ENCODE results near the gene PIGL. TPM values are rescaled to one million over a fixed set of nuclear protein-coding genes. Genes with fewer than 3 reads are reported as not detected.

The PIGL gene
- total RNA-seq (100 to 1,000 TPM in 1 of 9 donors, 10 to 100 TPM in 8; 10.3 to 102 (median 29.4) TPM), polyA plus RNA-seq (10 to 100 TPM; 12.0 to 58.8 (median 48.5) TPM)
- long read RNA-seq, donor 1, partial matches to known transcripts = 12 of 13 reads
- long read RNA-seq, donor 1, other reads (novel, unspliced or antisense) = 0 of 13 reads
- long read RNA-seq, donor 2, transcript PIGL-205 (2 exons, 888 nt) = major isoform, 5 of 7 reads
- long read RNA-seq, donor 2, partial matches to known transcripts = 0 of 7 reads
- long read RNA-seq, donor 2, other reads (novel, unspliced or antisense) = 0 of 7 reads
- long read RNA-seq, donor 3, partial matches to known transcripts = 0 of 1 reads
- long read RNA-seq, donor 3, other reads (novel, unspliced or antisense) = 0 of 1 reads
- long read RNA-seq, donor 4, partial matches to known transcripts = 1 of 5 reads
- long read RNA-seq, donor 4, other reads (novel, unspliced or antisense) = 2 of 5 reads
- long read RNA-seq, donor 5, partial matches to known transcripts = 0 of 9 reads
- long read RNA-seq, donor 5, other reads (novel, unspliced or antisense) = 6 of 9 reads
- long read RNA-seq, donor 6, partial matches to known transcripts = 0 of 8 reads
- long read RNA-seq, donor 6, other reads (novel, unspliced or antisense) = 6 of 8 reads
- long read RNA-seq, donor 7, partial matches to known transcripts = 0 of 2 reads
- long read RNA-seq, donor 7, other reads (novel, unspliced or antisense) = 0 of 2 reads
- long read RNA-seq, donor 8, partial matches to known transcripts = 8 of 29 reads
- long read RNA-seq, donor 8, other reads (novel, unspliced or antisense) = 19 of 29 reads
- long read RNA-seq, donor 9, partial matches to known transcripts = 0 of 15 reads
- long read RNA-seq, donor 9, other reads (novel, unspliced or antisense) = 10 of 15 reads
- long read RNA-seq, donor 10, partial matches to known transcripts = 0 of 3 reads
- long read RNA-seq, donor 10, other reads (novel, unspliced or antisense) = 0 of 3 reads

DNA sequence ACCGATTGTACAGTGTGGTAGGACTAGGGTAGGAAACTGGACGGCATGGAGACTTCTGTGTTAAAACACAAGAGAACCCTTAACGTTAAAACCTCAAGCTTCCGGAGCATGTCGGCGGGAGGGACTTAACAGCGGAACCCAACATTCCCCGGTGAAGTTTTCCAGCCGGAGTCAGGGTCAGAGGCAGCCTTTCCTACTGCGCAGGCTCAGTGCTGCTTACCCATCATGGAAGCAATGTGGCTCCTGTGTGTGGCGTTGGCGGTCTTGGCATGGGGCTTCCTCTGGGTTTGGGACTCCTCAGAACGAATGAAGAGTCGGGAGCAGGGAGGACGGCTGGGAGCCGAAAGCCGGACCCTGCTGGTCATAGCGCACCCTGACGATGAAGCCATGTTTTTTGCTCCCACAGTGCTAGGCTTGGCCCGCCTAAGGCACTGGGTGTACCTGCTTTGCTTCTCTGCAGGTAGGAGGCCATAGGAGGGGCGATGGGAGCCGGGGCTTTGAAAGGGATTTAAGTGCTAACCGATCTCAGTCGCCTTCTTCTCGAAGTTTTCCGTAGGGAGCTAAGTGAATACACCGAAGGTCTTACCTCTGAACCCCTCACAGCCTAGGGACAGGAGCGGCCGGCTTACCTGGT is at the start of gene PIGL:
TSS of gene PIGL (plus strand) at position 209 of the 634 bp plus-strand sequence. CDS start at position 226, 17 bp downstream.
- TF ChIP-seq CTCF (IDR thresholded peaks at IDR 0.05) (no peak), POLR2A (IDR thresholded peaks at IDR 0.05) (peak in 1 of 2 donors; percentile 43)
- Histone ChIP-seq H3K9me3 (replicated peaks in 1 of 3) (no peaks in the 10 kb centered on the region), H3K36me3 (replicated peaks in 1 of 2) (no peaks in the 10 kb centered on the region), H3K27me3 (no peaks in the 10 kb centered on the region), H3K4me3 (peak within 1 kb of the TSS; percentile 59 to 93 (median 76)), H3K4me1 (replicated peaks in 1 of 2) (peaks cover 18 to 35% of the 10 kb centered on the region in 2 donors), H3K27ac (peak within 1 kb of the TSS; percentile 95 to 96 (median 96))
- DNase-seq = peak; percentile 86 to 95 (median 92)
- 0 to 1% (median 0%) methylated on average over 14 to 29 of the region's 29 CpGs for WGBS, 4 donors
- intact Hi-C loops (cut with DNase I) = no loop called here

- Histone ChIP-seq H3K4me1 (replicated peaks in 1 of 2) (no peaks in the 10 kb centered on the region), H3K27me3 (no peaks in the 10 kb centered on the region), H3K27ac (no peak overlapping the region), H3K9me3 (replicated peaks in 1 of 3) (no peaks in the 10 kb centered on the region), H3K4me3 (no peak overlapping the region), H3K36me3 (replicated peaks in 1 of 2) (peaks cover 0 to 19% of the 10 kb centered on the region in 2 donors)
- 84 to 96% (median 93%) methylated on average over 7 of the region's 7 CpGs for WGBS, 4 donors
- no peak for TF ChIP-seq POLR2A (IDR thresholded peaks at IDR 0.05)
- no peak for TF ChIP-seq CTCF (IDR thresholded peaks at IDR 0.05)
- intact Hi-C loops (cut with DNase I) = no loop called here
- no peak for DNase-seq
Observed at GRCh38 chr17:16171613-16172012, 45.4 kb upstream of the PIGL start.

DNA sequence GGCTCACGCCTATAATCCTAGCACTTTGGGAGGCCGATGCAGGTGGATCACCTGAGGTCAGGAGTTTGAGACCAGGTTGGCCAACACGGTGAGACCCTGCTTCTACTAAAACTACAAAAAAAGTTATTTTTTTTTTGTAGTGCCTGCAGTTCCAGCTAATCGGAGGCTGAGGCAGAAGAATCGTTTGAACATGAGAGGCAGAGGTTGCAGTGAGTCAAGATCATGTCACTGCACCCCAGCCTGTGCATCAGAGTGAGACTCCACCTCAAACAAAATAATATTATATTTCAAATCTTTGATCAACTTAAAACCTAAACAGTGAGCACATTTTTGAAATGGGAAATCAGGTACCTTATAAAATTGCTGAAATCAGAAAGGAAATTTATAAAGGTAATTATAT is 38.2 kb upstream of the PIGL start:
- Histone ChIP-seq H3K4me3 (no peak overlapping the region), H3K27ac (no peak overlapping the region), H3K27me3 (no peaks in the 10 kb centered on the region), H3K4me1 (replicated peaks in 1 of 2) (peaks cover 0 to 8% of the 10 kb centered on the region in 2 donors), H3K9me3 (replicated peaks in 1 of 3) (no peaks in the 10 kb centered on the region), H3K36me3 (replicated peaks in 1 of 2) (no peaks in the 10 kb centered on the region)
- intact Hi-C loops (cut with DNase I) = no loop called here
- WGBS, 4 donors = 88 to 90% (median 89%) methylated on average over 5 of the region's 5 CpGs
- no peak for DNase-seq
- TF ChIP-seq POLR2A (IDR thresholded peaks at IDR 0.05) (no peak), CTCF (IDR thresholded peaks at IDR 0.05) (no peak)
